Activated CD4-positive, alpha-beta T cell treated with anti-CD3 and anti-CD28 coated beads, Interleukin-2, amount 50 U/mL, for 48 hours (primary cell): ENCODE measurements around the gene PPP4C.
A peak's percentile ranks its signal among the peaks of the same experiment; 100 is the strongest.

Experiments
- DNase-seq, 2 experiments: peaks; one replicate each; pipeline ENCODE4 v3.0.0-alpha.2; 2020

PPP4C gene

DNA sequence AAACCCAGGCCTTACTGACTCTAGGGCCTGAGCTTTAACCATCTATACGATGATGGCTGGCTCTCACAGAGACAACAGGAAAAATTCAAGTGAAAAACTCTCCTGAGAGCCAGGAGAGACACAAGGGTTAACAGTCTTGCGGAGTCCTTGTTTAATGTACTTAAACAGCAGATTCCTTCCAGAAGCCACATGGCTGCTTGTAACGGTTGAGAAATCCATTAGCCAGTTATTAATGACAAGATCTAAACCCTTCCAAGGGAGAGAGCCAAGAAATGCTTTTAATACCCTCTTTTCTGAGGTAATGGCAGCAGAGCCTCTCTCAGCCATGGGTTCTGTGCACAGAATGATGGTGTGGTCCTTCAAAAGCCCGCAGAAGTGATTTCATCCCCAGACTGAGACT, 15.4 kb upstream of the PPP4C start:
- DNase-seq, result no peak

DNA sequence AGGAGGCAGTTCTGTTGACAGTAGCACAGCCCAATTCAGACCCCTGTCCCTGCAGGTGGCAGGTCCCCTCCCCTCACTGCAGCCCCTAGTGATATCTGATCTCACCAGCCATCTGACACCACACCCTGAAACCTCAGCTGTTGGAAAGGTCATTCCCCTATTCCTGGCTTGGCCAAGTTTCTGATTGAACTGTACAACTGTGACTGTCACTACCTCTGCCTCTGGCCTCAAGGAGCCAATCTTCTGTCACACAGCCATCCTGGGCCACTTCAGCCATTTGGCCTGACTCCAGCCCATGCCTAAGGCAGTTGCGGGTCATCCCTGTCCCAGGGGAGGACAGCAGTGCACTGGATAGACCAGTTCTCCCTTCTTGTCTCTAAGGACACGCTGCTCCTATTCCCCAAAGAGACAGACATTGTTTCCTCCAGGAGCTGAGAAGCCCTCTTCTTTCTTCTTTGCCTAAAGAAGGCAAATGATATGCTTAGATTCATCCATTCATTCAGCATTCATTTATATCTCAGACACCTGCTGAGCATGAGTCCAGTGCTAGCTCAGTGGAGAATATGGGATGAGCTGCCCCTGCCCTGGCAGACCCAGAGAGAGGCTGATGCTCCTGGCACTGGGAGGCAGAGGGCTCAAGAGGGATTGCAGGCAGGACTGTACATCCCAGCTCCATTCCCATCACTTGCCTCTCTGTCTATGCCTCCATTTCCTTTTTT, 14.8 kb upstream of the PPP4C start:
- DNase-seq, result no peak

DNA sequence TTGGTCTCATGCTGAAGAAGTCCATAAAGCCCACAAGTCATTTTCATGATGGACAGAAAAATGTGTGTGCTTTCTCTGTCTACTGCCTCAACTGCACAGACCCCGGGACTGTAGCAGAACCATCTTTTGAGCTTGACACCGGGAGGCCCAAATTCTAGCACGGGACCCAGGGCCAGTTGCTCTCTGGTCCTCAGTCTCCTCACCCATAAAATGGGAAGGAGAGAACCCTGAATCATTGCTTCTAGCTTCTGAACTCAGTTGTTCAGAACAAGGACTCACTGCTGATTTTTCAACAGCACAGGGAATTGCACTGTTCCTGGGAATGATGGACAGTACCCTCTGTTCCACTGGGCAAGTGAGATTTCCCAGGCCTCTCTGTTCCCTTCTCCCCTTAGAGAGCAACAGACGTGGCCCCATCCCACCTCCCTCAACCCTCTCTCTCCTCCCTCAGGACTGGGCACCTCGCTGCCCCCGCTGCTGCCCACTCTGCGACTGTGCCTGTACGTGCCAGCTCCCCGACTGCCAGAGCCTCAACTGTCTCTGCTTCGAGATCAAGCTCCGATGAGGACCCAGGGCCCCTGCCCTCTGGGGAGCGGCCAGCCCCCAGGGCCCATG, 12.4 kb upstream of the PPP4C start:
- no peak for DNase-seq

DNA sequence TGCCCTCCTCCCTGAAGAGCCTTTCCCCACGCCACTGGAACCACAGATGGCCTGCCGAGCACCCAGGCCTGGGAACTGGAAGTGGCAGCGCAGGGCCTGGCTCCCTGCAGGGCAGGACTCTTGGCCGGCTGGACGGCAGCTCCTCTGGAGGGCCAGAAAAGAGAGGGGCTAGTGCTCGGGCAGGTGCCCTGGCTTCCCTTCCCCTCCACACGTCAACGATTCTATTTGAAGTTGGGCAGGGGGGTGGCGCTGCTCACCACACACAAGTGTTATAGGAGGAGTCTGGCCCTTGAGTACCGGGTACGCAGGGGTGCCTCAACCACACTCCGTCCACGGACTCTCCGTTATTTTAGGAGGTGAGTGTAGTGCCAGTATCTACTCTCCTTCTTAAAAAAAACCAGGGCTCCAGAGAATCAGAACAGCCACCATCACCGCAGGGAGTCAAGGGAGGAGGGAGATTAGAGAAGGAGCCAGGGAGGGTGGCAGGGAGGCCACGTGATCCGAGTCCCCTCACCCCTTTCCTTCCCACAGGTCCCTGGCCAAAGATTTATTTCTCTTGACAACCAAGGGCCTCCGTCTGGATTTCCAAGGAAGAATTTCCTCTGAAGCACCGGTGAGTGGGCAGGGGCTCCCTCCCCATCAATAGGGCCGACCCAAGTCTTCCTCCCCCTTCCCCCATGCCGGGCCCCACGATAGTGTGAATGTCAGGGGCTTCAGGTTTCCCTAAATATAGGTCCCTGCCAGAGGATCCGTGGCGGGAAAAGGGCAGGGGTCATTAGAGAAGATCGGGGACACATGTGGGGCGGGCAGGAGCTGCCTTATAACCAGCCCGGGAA, 11.7 kb upstream of the PPP4C start:
- peak; percentile 77 to 84 for DNase-seq

- no peak for DNase-seq
Observed at GRCh38 chr16:30064729-30065101, 11.1 kb upstream of the PPP4C start.

DNA sequence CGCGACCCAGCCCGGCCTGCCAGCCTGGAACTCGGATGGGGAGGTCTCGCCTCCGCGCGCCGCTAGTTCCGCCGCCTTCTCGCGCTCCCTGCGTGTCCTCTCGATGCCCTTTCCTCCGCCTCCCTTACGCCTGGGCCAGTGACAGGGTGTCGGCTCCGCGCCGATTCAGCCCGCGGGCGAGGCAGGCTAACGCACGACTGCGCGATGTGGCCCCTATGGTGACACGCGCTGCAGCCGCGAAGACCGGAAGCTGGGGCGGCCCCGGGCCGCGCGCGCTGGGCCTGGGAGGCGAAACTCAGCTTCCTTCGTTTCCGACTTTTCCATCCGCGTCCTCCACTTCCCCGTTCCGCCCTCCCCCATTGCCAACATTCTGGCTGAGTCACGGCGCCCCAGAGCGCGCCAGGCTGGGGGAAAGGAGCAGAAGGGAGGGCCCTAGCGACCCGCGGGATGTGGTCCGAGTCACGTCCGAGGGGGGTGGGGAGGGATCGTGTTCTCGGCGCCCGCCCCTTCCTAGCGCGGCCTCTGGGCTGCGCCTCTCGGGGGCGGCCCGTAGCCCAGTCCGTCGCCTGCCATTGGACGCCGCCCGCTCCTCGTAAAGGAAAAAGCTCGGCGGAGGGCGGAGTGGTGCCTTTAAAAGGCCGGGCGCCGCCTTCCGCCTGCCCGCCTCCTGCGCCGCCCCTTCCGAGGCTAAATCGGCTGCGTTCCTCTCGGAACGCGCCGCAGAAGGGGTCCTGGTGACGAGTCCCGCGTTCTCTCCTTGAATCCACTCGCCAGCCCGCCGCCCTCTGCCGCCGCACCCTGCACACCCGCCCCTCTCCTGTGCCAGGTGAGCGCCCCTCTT, 10.5 kb upstream of the PPP4C start, which contains the start of gene ALDOA:
TSS of gene ALDOA (plus strand) at position 659 of the 841 bp plus-strand sequence. CDS start 1,138 bp downstream, outside the sequence.
- peak; percentile 99 for DNase-seq

DNA sequence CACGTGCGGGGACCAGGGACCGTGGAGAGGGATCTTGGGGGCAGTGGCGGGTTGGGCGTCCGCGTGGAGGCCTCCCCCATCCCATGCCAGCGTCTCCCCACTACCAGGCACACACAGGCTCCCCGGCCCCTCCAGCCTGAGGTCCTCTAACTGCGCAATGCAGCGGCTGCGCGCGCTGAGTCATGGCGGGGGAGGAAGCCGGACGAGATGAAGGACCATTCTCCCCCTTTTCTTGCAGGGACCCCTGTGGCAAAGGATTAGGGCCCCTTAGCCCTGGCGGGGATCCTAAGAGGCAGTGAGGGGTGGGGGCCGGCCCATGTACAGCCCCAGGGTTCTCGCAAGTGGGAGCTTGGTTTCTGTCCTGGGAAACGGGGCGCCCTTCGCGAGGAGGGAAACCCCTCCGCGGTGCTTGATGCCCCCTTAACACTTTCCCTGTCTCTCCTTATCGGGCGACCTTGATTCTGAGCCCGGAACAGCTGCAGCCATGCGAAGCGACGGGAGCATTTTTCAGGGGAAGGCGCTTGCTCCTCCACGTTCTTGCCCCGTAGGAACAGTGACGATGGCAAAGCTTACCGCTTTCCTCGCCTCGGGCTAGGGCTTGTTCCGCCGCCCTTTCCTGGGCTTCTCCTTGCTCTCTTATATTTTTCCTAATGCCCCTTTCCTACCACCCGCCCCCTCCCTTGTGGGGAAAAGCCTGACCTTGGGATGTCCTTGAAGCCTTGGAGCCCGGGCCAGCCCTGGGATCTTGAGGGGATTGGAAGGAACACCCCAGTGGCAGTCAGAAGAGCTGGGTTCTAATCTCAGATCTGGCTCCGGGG, 9.6 kb upstream of the PPP4C start:
- peak; percentile 45 to 54 for DNase-seq

- no peak for DNase-seq
Observed at GRCh38 chr16:30066761-30067583, 8.8 kb upstream of the PPP4C start.

DNA sequence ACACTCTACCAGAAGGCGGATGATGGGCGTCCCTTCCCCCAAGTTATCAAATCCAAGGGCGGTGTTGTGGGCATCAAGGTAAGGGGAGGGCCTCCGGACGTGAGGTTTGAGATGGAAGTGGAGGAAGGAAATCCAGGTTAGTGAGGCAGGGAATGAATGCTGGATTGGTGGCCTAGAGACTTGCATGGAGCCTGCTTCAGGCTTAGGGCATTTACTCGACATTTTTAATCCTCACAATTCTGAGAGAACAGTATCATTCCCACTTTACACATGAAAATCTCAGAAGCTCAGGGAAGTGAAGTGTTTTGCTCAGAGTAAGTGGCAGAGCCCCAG, 8.2 kb upstream of the PPP4C start:
- DNase-seq, result no peak

DNA sequence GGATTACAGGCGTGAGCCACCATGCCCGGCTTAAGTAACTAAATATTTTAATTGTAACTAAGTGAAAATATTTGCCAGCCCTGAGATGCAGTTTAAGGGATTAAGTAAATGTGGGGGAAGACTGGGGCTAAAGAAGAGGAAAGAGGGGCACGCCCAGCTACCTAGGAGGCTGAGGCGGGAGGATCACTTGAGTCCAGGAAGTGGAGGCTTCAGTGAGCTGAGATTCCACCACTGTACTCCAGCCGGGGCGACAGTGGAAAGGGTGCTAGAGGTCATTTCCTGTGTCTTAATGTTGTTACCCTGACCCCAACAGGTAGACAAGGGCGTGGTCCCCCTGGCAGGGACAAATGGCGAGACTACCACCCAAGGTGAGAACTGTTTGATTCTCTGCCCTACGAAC, 7.5 kb upstream of the PPP4C start:
- no peak for DNase-seq

DNA sequence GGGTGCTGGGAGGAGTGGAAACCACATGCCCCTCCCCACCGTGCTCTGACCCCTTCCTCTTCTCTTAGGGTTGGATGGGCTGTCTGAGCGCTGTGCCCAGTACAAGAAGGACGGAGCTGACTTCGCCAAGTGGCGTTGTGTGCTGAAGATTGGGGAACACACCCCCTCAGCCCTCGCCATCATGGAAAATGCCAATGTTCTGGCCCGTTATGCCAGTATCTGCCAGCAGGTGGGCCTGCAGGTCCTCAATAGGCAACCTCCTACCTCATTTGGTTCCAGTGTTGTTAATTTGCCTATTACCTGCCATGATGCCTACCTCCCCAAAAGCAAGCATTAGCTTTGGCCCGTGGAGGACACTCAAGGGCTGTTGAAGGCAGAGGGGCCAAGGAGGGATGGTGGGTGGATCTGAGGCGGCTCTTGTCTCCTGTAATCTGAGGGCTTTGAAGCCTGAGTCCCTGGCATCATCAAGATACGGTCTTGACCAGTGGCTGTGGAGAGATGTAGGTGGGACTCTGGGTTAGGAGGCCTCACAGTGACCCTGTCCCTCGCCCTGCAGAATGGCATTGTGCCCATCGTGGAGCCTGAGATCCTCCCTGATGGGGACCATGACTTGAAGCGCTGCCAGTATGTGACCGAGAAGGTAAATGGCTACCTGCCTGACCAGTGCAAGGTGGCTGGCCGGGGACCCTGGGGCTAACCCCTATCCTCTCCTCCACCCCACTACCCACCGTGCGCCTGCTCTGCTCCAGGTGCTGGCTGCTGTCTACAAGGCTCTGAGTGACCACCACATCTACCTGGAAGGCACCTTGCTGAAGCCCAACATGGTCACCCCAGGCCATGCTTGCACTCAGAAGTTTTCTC, 6.8 kb upstream of the PPP4C start:
- peak; percentile 49 to 58 for DNase-seq

DNA sequence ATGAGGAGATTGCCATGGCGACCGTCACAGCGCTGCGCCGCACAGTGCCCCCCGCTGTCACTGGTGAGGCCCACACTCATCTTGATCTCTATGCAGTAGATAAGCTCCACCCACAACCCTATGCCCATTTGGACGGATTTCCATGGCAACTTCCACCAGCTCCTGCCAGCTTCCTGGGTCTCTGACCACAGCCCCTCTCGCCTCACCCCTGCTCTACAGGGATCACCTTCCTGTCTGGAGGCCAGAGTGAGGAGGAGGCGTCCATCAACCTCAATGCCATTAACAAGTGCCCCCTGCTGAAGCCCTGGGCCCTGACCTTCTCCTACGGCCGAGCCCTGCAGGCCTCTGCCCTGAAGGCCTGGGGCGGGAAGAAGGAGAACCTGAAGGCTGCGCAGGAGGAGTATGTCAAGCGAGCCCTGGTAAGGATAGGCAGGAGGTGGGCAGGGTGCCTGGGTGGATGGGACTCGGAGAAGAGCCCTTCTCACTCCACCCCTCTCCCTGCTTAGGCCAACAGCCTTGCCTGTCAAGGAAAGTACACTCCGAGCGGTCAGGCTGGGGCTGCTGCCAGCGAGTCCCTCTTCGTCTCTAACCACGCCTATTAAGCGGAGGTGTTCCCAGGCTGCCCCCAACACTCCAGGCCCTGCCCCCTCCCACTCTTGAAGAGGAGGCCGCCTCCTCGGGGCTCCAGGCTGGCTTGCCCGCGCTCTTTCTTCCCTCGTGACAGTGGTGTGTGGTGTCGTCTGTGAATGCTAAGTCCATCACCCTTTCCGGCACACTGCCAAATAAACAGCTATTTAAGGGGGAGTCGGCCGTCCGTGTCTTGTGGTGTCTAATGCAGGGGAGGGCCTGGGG, 6.0 kb upstream of the PPP4C start:
- peak in 1 of 2 experiments; percentile 19 for DNase-seq

GRCh38 chr16:30070490-30070889, 5.3 kb upstream of the PPP4C start:
- DNase-seq, result no peak

DNA sequence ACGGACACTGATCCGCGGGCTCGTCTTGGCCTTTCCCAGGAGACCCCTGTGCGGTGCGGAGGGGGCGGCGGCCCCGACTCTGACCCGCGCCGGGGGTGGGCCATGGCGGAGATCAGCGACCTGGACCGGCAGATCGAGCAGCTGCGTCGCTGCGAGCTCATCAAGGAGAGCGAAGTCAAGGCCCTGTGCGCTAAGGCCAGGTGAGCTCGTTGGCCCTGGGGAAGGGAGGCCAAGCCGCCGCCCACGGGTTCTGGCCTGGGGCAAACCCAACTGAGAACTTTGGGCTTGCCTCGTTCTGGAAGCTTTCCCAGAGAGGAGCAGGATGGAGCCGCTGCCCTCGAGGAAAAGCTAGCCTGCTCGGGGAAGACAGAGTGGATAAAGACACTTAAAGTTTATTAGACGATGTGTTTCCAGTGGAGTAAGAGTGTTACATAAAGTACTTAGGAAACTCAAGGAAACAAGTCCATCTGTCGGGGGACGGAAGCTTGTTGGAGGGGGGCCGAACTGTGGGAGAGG, 540 bp downstream of the PPP4C start:
- DNase-seq, result peak in 1 of 2 experiments; percentile 28

- DNase-seq, result no peak
Observed at GRCh38 chr16:30077656-30078055, 1.9 kb downstream of the PPP4C start.

GRCh38 chr16:30078744-30079143, 3.0 kb downstream of the PPP4C start:
- no peak for DNase-seq

DNA sequence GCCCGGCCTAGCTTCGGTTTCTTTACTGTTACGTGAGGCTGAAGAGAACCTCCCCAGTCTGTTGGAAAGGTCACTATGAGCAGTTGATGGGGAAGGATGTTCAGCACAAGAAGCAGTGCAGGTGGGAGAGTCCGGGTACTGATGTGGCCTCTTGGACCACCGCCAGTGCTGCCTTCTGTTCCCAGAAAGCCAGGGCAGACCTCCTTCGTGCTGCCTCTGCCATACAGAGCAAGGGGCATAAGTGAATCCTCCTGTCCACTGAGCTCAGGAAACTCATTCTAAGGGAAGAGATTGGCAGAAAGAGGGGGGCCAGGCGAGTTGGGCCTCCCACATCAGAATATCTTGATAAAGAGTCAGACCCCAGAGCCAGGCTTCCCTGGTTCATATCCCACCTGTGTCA, 3.7 kb downstream of the PPP4C start:
- DNase-seq, result no peak

GRCh38 chr16:30082545-30083090, 6.8 kb downstream of the PPP4C start:
- no peak for DNase-seq
